ENCODE data around the gene B3GALT2.

GRCh38 chr1:193142409-193142808 lies 44.0 kb downstream of the B3GALT2 start:
- TF ChIP-seq POLR2A (IDR thresholded peaks at IDR 0.05; ENCODE audit: low read length) (no peak), GATA1 (IDR thresholded peaks at IDR 0.05; ENCODE audit: low read depth, low read length) (no peak)
